SHP77 (cell line): ENCODE measurements around the gene RPL7L1.
"Not testable (repeated sequence)": the region's sequence is repeated elsewhere in the genome, so short reads cannot be mapped to it uniquely, and the experiment has no call there.

Source experiments
- DNase-seq, 2 experiments: peaks; one replicate each; lab custom pipeline; 2025; lab: John Stamatoyannopoulos, UW

Gene RPL7L1

GRCh38 chr6:42879372-42880239, at the start of gene RPL7L1:
TSS of gene RPL7L1 (plus strand) at chr6:42879616. CDS start at chr6:42879911, 295 bp downstream.
- DNase-seq: peak; percentile 76 to 82

- DNase-seq: no peak
These were observed 48.2 kb upstream of the RPL7L1 start for GRCh38 chr6:42831237-42831636.

GRCh38 chr6:42834056-42834455, 45.4 kb upstream of the RPL7L1 start:
- DNase-seq: no peak

GRCh38 chr6:42841844-42842584, 37.4 kb upstream of the RPL7L1 start:
- DNase-seq: no peak

GRCh38 chr6:42845327-42845694, 34.1 kb upstream of the RPL7L1 start:
- DNase-seq: no peak

GRCh38 chr6:42846505-42846904, 32.9 kb upstream of the RPL7L1 start:
- DNase-seq: no peak

GRCh38 chr6:42848700-42849099, 30.7 kb upstream of the RPL7L1 start:
- no peak for DNase-seq

- DNase-seq: no peak
These were observed 27.8 kb upstream of the RPL7L1 start for GRCh38 chr6:42851599-42851998.

GRCh38 chr6:42860036-42860435, 19.4 kb upstream of the RPL7L1 start:
- DNase-seq: no peak

GRCh38 chr6:42860481-42860880, 18.9 kb upstream of the RPL7L1 start:
- no peak for DNase-seq

- no peak for DNase-seq
These were observed 14.8 kb upstream of the RPL7L1 start for GRCh38 chr6:42864602-42865001.

GRCh38 chr6:42870145-42870936, 9.1 kb upstream of the RPL7L1 start:
- DNase-seq: no peak

- DNase-seq: no peak
These were observed 7.7 kb upstream of the RPL7L1 start for GRCh38 chr6:42871711-42872110.

GRCh38 chr6:42873313-42873712, 6.1 kb upstream of the RPL7L1 start:
- no peak for DNase-seq

- no peak for DNase-seq
These were observed 1.7 kb upstream of the RPL7L1 start for GRCh38 chr6:42877695-42878094.

GRCh38 chr6:42880240-42880817, 913 bp downstream of the RPL7L1 start:
- not testable (repeated sequence) for DNase-seq

GRCh38 chr6:42880871-42881270, 1.5 kb downstream of the RPL7L1 start:
- not testable (repeated sequence) for DNase-seq

- no peak for DNase-seq
These were observed 6.3 kb downstream of the RPL7L1 start for GRCh38 chr6:42885702-42886101.

GRCh38 chr6:42888201-42888600, 8.8 kb downstream of the RPL7L1 start:
- not testable (repeated sequence) for DNase-seq

- no peak for DNase-seq
These were observed 10.4 kb downstream of the RPL7L1 start for GRCh38 chr6:42889815-42890214.

GRCh38 chr6:42890311-42891198, 11.1 kb downstream of the RPL7L1 start:
- DNase-seq: peak; percentile 98
